Activated CD4-positive, alpha-beta memory T cell treated with anti-CD3 and anti-CD28 coated beads for 36 hours (primary cell): ENCODE measurements around the gene DDR1. TPM values are rescaled to one million over a fixed set of nuclear protein-coding genes. Genes with fewer than 3 reads are reported as not detected.
"Not testable (repeated sequence)": the region's sequence is repeated elsewhere in the genome, so short reads cannot be mapped to it uniquely, and the experiment has no call there.

Experiments
- CTCF ChIA-PET: fragments of 350-600 bp; sonication (Branson Sonifier 250); formaldehyde crosslinking; loops from one replicate; lab custom pipeline; 2021; ENCODE audit warnings: antibody characterized with exemption, inconsistent platforms; lab: Charles Lee
- POLR2A ChIA-PET: fragments of 350-600 bp; sonication (Branson Sonifier 250); formaldehyde crosslinking; loops from one replicate; lab custom pipeline; 2021; ENCODE audit warnings: antibody characterized with exemption; lab: Charles Lee
- DNase-seq: peaks from one replicate; pipeline ENCODE4 v3.0.0-alpha.2; 2020
- H3K27ac Mint-ChIP-seq: one replicate; pipeline ENCODE4 v1.8.0; 2021; ENCODE audit warnings: mixed read lengths
- H3K27me3 Mint-ChIP-seq: one replicate; pipeline ENCODE4 v1.8.0; 2021; ENCODE audit warnings: mixed read lengths
- H3K36me3 Mint-ChIP-seq: one replicate; pipeline ENCODE4 v1.8.0; 2021; ENCODE audit warnings: mixed read lengths
- H3K4me1 Mint-ChIP-seq: one replicate; pipeline ENCODE4 v1.8.0; 2021; ENCODE audit warnings: low read depth, mixed read lengths
- H3K4me3 Mint-ChIP-seq: one replicate; pipeline ENCODE4 v1.8.0; 2021; ENCODE audit warnings: mild to moderate bottlenecking, mixed read lengths
- H3K9me3 Mint-ChIP-seq: one replicate; pipeline ENCODE4 v1.8.0; 2021; ENCODE audit warnings: mixed read lengths
- intact Hi-C: fragments of 100-400 bp; cut with micrococcal nuclease; formaldehyde crosslinking; loops from one replicate; pipeline ENCODE4 v1.15.1; 2023
- total RNA-seq, 2 experiments: library from RNA; stranded (reverse); gene quantifications; one replicate each; pipeline ENCODE4 v1.2.3, GENCODE V29; 2021

Gene DDR1
- total RNA-seq, 2 experiments from 2014 or later: 8.1 to 8.7 TPM

GRCh38 chr6:30855429-30856075 lies 28.8 kb upstream of the DDR1 start:
- Mint-ChIP-seq H3K4me3 (no peak overlapping the region), H3K36me3 (peaks cover 2% of the 10 kb centered on the region), H3K27me3 (no peaks in the 10 kb centered on the region), H3K4me1 (no peaks in the 10 kb centered on the region), H3K9me3 (peaks cover 37% of the 10 kb centered on the region), H3K27ac (no peak overlapping the region)
- intact Hi-C loops: no loop called here
- ChIA-PET POLR2A (no interaction called here), CTCF (interaction anchor here (1.1 to 1.2 kb wide), 2 partner anchors 27 to 232 kb away, joined by 3 read pairs; no protein-coding TSS in a partner anchor)
- DNase-seq: no peak

- no peaks in the 10 kb centered on the region for H3K27me3 Mint-ChIP-seq
- ChIA-PET CTCF (interaction anchor here (0.5 to 1.3 kb wide), 2 partner anchors 22 to 511 kb away, joined by 3 to 4 read pairs; no protein-coding TSS in a partner anchor), POLR2A (no interaction called here)
- peaks cover 2% of the 10 kb centered on the region for H3K4me1 Mint-ChIP-seq
- H3K9me3 Mint-ChIP-seq: peaks cover 29% of the 10 kb centered on the region
- H3K4me3 Mint-ChIP-seq: no peak overlapping the region
- peaks cover 6% of the 10 kb centered on the region for H3K36me3 Mint-ChIP-seq
- intact Hi-C loops: no loop called here
- no peak for DNase-seq
- no peak overlapping the region for H3K27ac Mint-ChIP-seq
Observed at GRCh38 chr6:30857112-30857511, 27.2 kb upstream of the DDR1 start.

GRCh38 chr6:30857549-30857948 lies 26.8 kb upstream of the DDR1 start:
- Mint-ChIP-seq H3K4me3 (no peak overlapping the region), H3K9me3 (peaks cover 24% of the 10 kb centered on the region), H3K4me1 (peaks cover 2% of the 10 kb centered on the region), H3K27me3 (no peaks in the 10 kb centered on the region), H3K27ac (no peak overlapping the region), H3K36me3 (peaks cover 6% of the 10 kb centered on the region)
- CTCF ChIA-PET: interaction anchor here (0.5 kb wide), 1 partner anchor 510 kb away, joined by 3 read pairs; no protein-coding TSS in a partner anchor
- DNase-seq: no peak
- intact Hi-C loops: no loop called here
- POLR2A ChIA-PET: no interaction called here

- H3K9me3 Mint-ChIP-seq: peaks cover 22% of the 10 kb centered on the region
- POLR2A ChIA-PET, H3K4me1 Mint-ChIP-seq, H3K27me3 Mint-ChIP-seq, H3K27ac Mint-ChIP-seq, H3K4me3 Mint-ChIP-seq, H3K36me3 Mint-ChIP-seq, DNase-seq, intact Hi-C loops: not testable (repeated sequence)
- CTCF ChIA-PET: interaction anchor here (0.9 kb wide), 1 partner anchor 31 kb away, joined by 4 read pairs; no protein-coding TSS in a partner anchor
Observed at GRCh38 chr6:30859726-30860125, 24.6 kb upstream of the DDR1 start.

- Mint-ChIP-seq H3K27ac (no peak overlapping the region), H3K27me3 (no peaks in the 10 kb centered on the region), H3K4me3 (no peak overlapping the region), H3K4me1 (peaks cover 2% of the 10 kb centered on the region), H3K9me3 (peaks cover 22% of the 10 kb centered on the region), H3K36me3 (peaks cover 6% of the 10 kb centered on the region)
- CTCF ChIA-PET: interaction anchor here (1.0 to 1.2 kb wide), 3 partner anchors 31 to 218 kb away, joined by 3 read pairs; partner anchors contain the start of gene VARS2
- no peak for DNase-seq
- POLR2A ChIA-PET: no interaction called here
- intact Hi-C loops: no loop called here
Observed at GRCh38 chr6:30861257-30862048, 22.9 kb upstream of the DDR1 start.

- H3K27ac Mint-ChIP-seq: no peak overlapping the region
Observed at GRCh38 chr6:30862156-30862875, 22.0 kb upstream of the DDR1 start.

GRCh38 chr6:30864325-30864724 lies 20.0 kb upstream of the DDR1 start:
- ChIA-PET POLR2A (no interaction called here), CTCF (no interaction called here)
- no peaks in the 10 kb centered on the region for H3K27me3 Mint-ChIP-seq
- H3K27ac Mint-ChIP-seq: no peak overlapping the region
- H3K4me1 Mint-ChIP-seq: peaks cover 2% of the 10 kb centered on the region
- H3K36me3 Mint-ChIP-seq: peaks cover 11% of the 10 kb centered on the region
- intact Hi-C loops: no loop called here
- no peak for DNase-seq
- no peak overlapping the region for H3K4me3 Mint-ChIP-seq
- peaks cover 25% of the 10 kb centered on the region for H3K9me3 Mint-ChIP-seq

More at GRCh38 chr6:30862156-30862875, 22.0 kb upstream of the DDR1 start:
- Mint-ChIP-seq H3K9me3 (peaks cover 22% of the 10 kb centered on the region), H3K36me3 (peaks cover 6% of the 10 kb centered on the region), H3K4me1 (peaks cover 2% of the 10 kb centered on the region), H3K4me3 (no peak overlapping the region), H3K27me3 (no peaks in the 10 kb centered on the region)
- intact Hi-C loops: no loop called here
- DNase-seq: no peak
- ChIA-PET POLR2A (interaction anchor here (0.7 kb wide), 1 partner anchor 18 kb away, joined by 3 read pairs; no protein-coding TSS in a partner anchor), CTCF (interaction anchor here (1.2 kb wide), 2 partner anchors 32 to 217 kb away, joined by 3 read pairs; no protein-coding TSS in a partner anchor)

- intact Hi-C loops, DNase-seq, H3K27me3 Mint-ChIP-seq, H3K4me3 Mint-ChIP-seq, H3K27ac Mint-ChIP-seq, POLR2A ChIA-PET: not testable (repeated sequence)
- CTCF ChIA-PET: interaction anchor here (1.0 to 1.1 kb wide), 2 partner anchors 47 to 218 kb away, joined by 3 to 5 read pairs; no protein-coding TSS in a partner anchor
- H3K4me1 Mint-ChIP-seq: peaks cover 15% of the 10 kb centered on the region
- H3K9me3 Mint-ChIP-seq: peaks cover 24% of the 10 kb centered on the region
- peaks cover 16% of the 10 kb centered on the region for H3K36me3 Mint-ChIP-seq
Observed at GRCh38 chr6:30869241-30869749, 15.0 kb upstream of the DDR1 start.

- H3K27me3 Mint-ChIP-seq: no peaks in the 10 kb centered on the region
- H3K9me3 Mint-ChIP-seq: peaks cover 24% of the 10 kb centered on the region
- H3K4me3 Mint-ChIP-seq: no peak overlapping the region
- intact Hi-C loops: no loop called here
- CTCF ChIA-PET: no interaction called here
- no peak for DNase-seq
- peaks cover 15% of the 10 kb centered on the region for H3K4me1 Mint-ChIP-seq
- POLR2A ChIA-PET: interaction anchor here (0.6 kb wide), 1 partner anchor 244 kb away, joined by 5 read pairs; no protein-coding TSS in a partner anchor
- peaks cover 16% of the 10 kb centered on the region for H3K36me3 Mint-ChIP-seq
- peak overlapping the region; percentile 42 for H3K27ac Mint-ChIP-seq
Observed at GRCh38 chr6:30870546-30870945, 13.8 kb upstream of the DDR1 start.

- ChIA-PET CTCF (no interaction called here), POLR2A (no interaction called here)
- intact Hi-C loops: no loop called here
- Mint-ChIP-seq H3K9me3 (peaks cover 24% of the 10 kb centered on the region), H3K27ac (no peak overlapping the region), H3K27me3 (no peaks in the 10 kb centered on the region), H3K4me3 (no peak overlapping the region), H3K36me3 (peaks cover 16% of the 10 kb centered on the region), H3K4me1 (peaks cover 22% of the 10 kb centered on the region)
- no peak for DNase-seq
Observed at GRCh38 chr6:30871592-30872183, 12.6 kb upstream of the DDR1 start.

GRCh38 chr6:30873137-30873640 lies 11.1 kb upstream of the DDR1 start:
- Mint-ChIP-seq H3K27ac (no peak overlapping the region), H3K4me3 (no peak overlapping the region)
- intact Hi-C loops: no loop called here

More at GRCh38 chr6:30873137-30873640, 11.1 kb upstream of the DDR1 start:
- H3K9me3 Mint-ChIP-seq: peaks cover 24% of the 10 kb centered on the region
- peaks cover 16% of the 10 kb centered on the region for H3K36me3 Mint-ChIP-seq
- DNase-seq: no peak
- peaks cover 32% of the 10 kb centered on the region for H3K4me1 Mint-ChIP-seq
- H3K27me3 Mint-ChIP-seq: no peaks in the 10 kb centered on the region
- CTCF ChIA-PET: no interaction called here
- POLR2A ChIA-PET: interaction anchor here (0.6 to 1.7 kb wide), 2 partner anchors 53 to 191 kb away, joined by 3 read pairs; no protein-coding TSS in a partner anchor
